Measurements from ENCODE around the gene ADGRG6. TPM values are rescaled to one million over a fixed set of nuclear protein-coding genes. Genes with fewer than 3 reads are reported as not detected.

The ADGRG6 gene
- total and polyA plus RNA-seq, 9 donors = 1.6 to 10.6 (median 3.0) TPM

- no peak for TF ChIP-seq EP300 (IDR thresholded peaks at IDR 0.05)
- TF ChIP-seq POLR2A (IDR thresholded peaks at IDR 0.05) = no peak
- no peak for TF ChIP-seq CTCF (IDR thresholded peaks at IDR 0.05)
- intact Hi-C loops (cut with DNase I) = no loop called here
Measured at GRCh38 chr6:142412241-142412640, 110.4 kb downstream of the ADGRG6 start.

GRCh38 chr6:142412658-142413057 lies 110.9 kb downstream of the ADGRG6 start:
- Histone ChIP-seq H3K4me1 (ENCODE audit: insufficient read depth) (no peaks in the 10 kb centered on the region), H3K27ac (no peak overlapping the region), H3K9me3 (no peaks in the 10 kb centered on the region), H3K4me3 (no peak overlapping the region), H3K36me3 (no peaks in the 10 kb centered on the region), H3K27me3 (no peaks in the 10 kb centered on the region)
- intact Hi-C loops (cut with DNase I) = no loop called here
- TF ChIP-seq CTCF (IDR thresholded peaks at IDR 0.05) (no peak), POLR2A (IDR thresholded peaks at IDR 0.05) (no peak), EP300 (IDR thresholded peaks at IDR 0.05) (no peak)
- 58 to 69% (median 65%) methylated on average over 2 of the region's 2 CpGs for WGBS, 3 donors
- no peak for DNase-seq

More at GRCh38 chr6:142412241-142412640, 110.4 kb downstream of the ADGRG6 start:
- DNase-seq = no peak
- Histone ChIP-seq H3K27ac (no peak overlapping the region), H3K9me3 (no peaks in the 10 kb centered on the region), H3K27me3 (no peaks in the 10 kb centered on the region), H3K4me3 (no peak overlapping the region), H3K36me3 (no peaks in the 10 kb centered on the region), H3K4me1 (ENCODE audit: insufficient read depth) (no peaks in the 10 kb centered on the region)
- WGBS, 3 donors = 39 to 50% (median 45%) methylated on average over 2 of the region's 2 CpGs

GRCh38 chr6:142413111-142413510 lies 111.3 kb downstream of the ADGRG6 start:
- no peak for DNase-seq
- Histone ChIP-seq H3K4me3 (no peak overlapping the region), H3K4me1 (ENCODE audit: insufficient read depth) (no peaks in the 10 kb centered on the region), H3K27me3 (no peaks in the 10 kb centered on the region), H3K9me3 (no peaks in the 10 kb centered on the region), H3K36me3 (no peaks in the 10 kb centered on the region), H3K27ac (no peak overlapping the region)
- intact Hi-C loops (cut with DNase I) = no loop called here
- TF ChIP-seq EP300 (IDR thresholded peaks at IDR 0.05) (no peak), CTCF (IDR thresholded peaks at IDR 0.05) (no peak), POLR2A (IDR thresholded peaks at IDR 0.05) (no peak)

GRCh38 chr6:142414462-142415250 lies 112.8 kb downstream of the ADGRG6 start:
- Histone ChIP-seq H3K27ac (no peak overlapping the region), H3K4me3 (no peak overlapping the region), H3K27me3 (no peaks in the 10 kb centered on the region), H3K9me3 (no peaks in the 10 kb centered on the region), H3K4me1 (ENCODE audit: insufficient read depth) (no peaks in the 10 kb centered on the region), H3K36me3 (no peaks in the 10 kb centered on the region)
- 92 to 93% (median 92%) methylated on average over 8 of the region's 8 CpGs for WGBS, 3 donors
- TF ChIP-seq POLR2A (IDR thresholded peaks at IDR 0.05) (no peak), EP300 (IDR thresholded peaks at IDR 0.05) (no peak), CTCF (IDR thresholded peaks at IDR 0.05) (no peak)
- intact Hi-C loops (cut with DNase I) = no loop called here
- no peak for DNase-seq

All from ovary (tissue), 9 donors.